ENCODE data around the gene MIAT. TPM values are rescaled to one million over a fixed set of nuclear protein-coding genes. Genes with fewer than 3 reads are reported as not detected.

The MIAT gene
- total and polyA plus RNA-seq, 2 of the 8 experiments (the other 6 are each of a cell fraction or from before 2014, with no cell fraction given) = 27.6 to 36.0 TPM

- H3K79me2 ChIP-seq (ENCODE audit: control insufficient read depth in 1 of 2, insufficient read depth in 2 of 2, low read length in 2 of 2) = no peaks in the 10 kb centered on the region
- no peak overlapping the region for H4K91ac ChIP-seq (replicated peaks; ENCODE audit: insufficient read length, low read length)
- no peak overlapping the region for H3K4me2 ChIP-seq (ENCODE audit: insufficient read depth in 1 of 2, low read depth in 2 of 2, low read length in 2 of 2)
- no peak for FAIRE-seq
- H4K8ac ChIP-seq (ENCODE audit: extremely low read depth, insufficient read depth, low read length) = no peak overlapping the region
- H4K20me1 ChIP-seq (replicated peaks in 1 of 2; ENCODE audit: control insufficient read depth in 1 of 2, insufficient read depth in 2 of 2, low read length in 2 of 2) = no peaks in the 10 kb centered on the region
- no peak overlapping the region for H2BK5ac ChIP-seq (ENCODE audit: low read depth, low read length)
- no peak overlapping the region for H2BK120ac ChIP-seq (replicated peaks; ENCODE audit: low read depth, low read length)
- ChIA-PET POLR2A (ENCODE audit: partially characterized antibody) (interaction anchor here (1.5 kb wide), 1 partner anchor 23 kb away, joined by 3 read pairs; no protein-coding TSS in a partner anchor), CTCF (ENCODE audit: partially characterized antibody) (no interaction called here)
- H3K27me3 ChIP-seq (replicated peaks in 1 of 4; ENCODE audit: control insufficient read depth in 3 of 4, extremely low read depth in 1 of 4, insufficient read depth in 3 of 4, low read length in 3 of 4) = no peaks in the 10 kb centered on the region
- TF ChIP-seq ZNF274 (IDR thresholded peaks at IDR 0.05; ENCODE audit: borderline replicate concordance, extremely low read depth, low read length) (no peak), SIX5 (IDR thresholded peaks at IDR 0.05; ENCODE audit: low read depth, low read length) (no peak), BCL11A (IDR thresholded peaks at IDR 0.05; ENCODE audit: low read depth in 2 of 2, low read length in 2 of 2) (no peak), RBBP5 (IDR thresholded peaks at IDR 0.05; ENCODE audit: borderline replicate concordance, low read depth, low read length) (no peak), CEBPB (IDR thresholded peaks at IDR 0.05; ENCODE audit: low read depth, low read length) (no peak), YY1 (IDR thresholded peaks at IDR 0.05; ENCODE audit: low read depth, low read length) (no peak), RNF2 (IDR thresholded peaks at IDR 0.05; ENCODE audit: borderline replicate concordance, low read depth, low read length, missing control alignments, poor library complexity, severe bottlenecking) (no peak), USF2 (IDR thresholded peaks at IDR 0.05; ENCODE audit: low read length) (no peak), RXRA (IDR thresholded peaks at IDR 0.05; ENCODE audit: insufficient read depth, low read depth, low read length) (no peak), CHD2 (IDR thresholded peaks at IDR 0.05; ENCODE audit: low read length) (no peak)
- no peak overlapping the region for H2AK5ac ChIP-seq (ENCODE audit: low read depth, low read length)
- H3K4ac ChIP-seq (replicated peaks; ENCODE audit: insufficient read length, low read depth, low read length) = no peak overlapping the region
- DNase-seq (ENCODE audit: low read depth in 1 of 2, low spot score in 2 of 2) = no peak
- no peak overlapping the region for H3K27ac ChIP-seq (ENCODE audit: low read depth, low read length)
- no peaks in the 10 kb centered on the region for H3K23me2 ChIP-seq (ENCODE audit: low read depth, low read length)
- no peak overlapping the region for H3K9ac ChIP-seq (replicated peaks in 1 of 4; ENCODE audit: extremely low read depth in 1 of 4, low read depth in 3 of 4, low read length in 3 of 4)
- no peak overlapping the region for H3K18ac ChIP-seq (ENCODE audit: extremely low read depth, low read length)
- no peak overlapping the region for H3K56ac ChIP-seq (replicated peaks; ENCODE audit: insufficient read length, low read depth, low read length)
- no peak overlapping the region for H4K5ac ChIP-seq (ENCODE audit: insufficient read length, low read depth, low read length)
- H2BK12ac ChIP-seq (ENCODE audit: low read depth, low read length) = no peak overlapping the region
- no peak overlapping the region for H3K4me3 ChIP-seq (ENCODE audit: extremely low read depth in 1 of 4, insufficient read depth in 2 of 4, low read depth in 3 of 4, low read length in 4 of 4)
- H2AFZ ChIP-seq (ENCODE audit: low read length) = no peak overlapping the region
- WGBS, 2 experiments (ENCODE audit: extremely low coverage in 1 of 2, insufficient coverage in 1 of 2, insufficient read length in 1 of 2, insufficient replicate concordance in 2 of 2, low coverage in 1 of 2, low lambda C conversion rate in 2 of 2, missing lambda C conversion rate in 1 of 2) = 92% methylated on average over 11 of the region's 11 CpGs; no CpG with 5 or more reads in 1 of the 2 experiments
- no peak overlapping the region for H2BK20ac ChIP-seq (ENCODE audit: low read length)
- H3K79me1 ChIP-seq (ENCODE audit: low read depth, low read length) = no peaks in the 10 kb centered on the region
- H3K36me3 ChIP-seq (ENCODE audit: control insufficient read depth in 2 of 4, insufficient read depth in 4 of 4, low read length in 3 of 4) = no peaks in the 10 kb centered on the region
- no peak overlapping the region for H3K14ac ChIP-seq (ENCODE audit: insufficient read length)
- no peaks in the 10 kb centered on the region for H3K9me3 ChIP-seq (ENCODE audit: insufficient read depth in 2 of 2, low read depth in 1 of 2, low read length in 1 of 2)
- H3K4me1 ChIP-seq (replicated peaks in 1 of 4; ENCODE audit: control insufficient read depth in 3 of 4, insufficient read depth in 4 of 4, low read length in 3 of 4) = peaks cover 0 to 2% (median 0%) of the 10 kb centered on the region in 4 experiments; a peak in 1 of 7 replicates
- no peak overlapping the region for H2BK15ac ChIP-seq (ENCODE audit: low read length)
- H3K23ac ChIP-seq (ENCODE audit: insufficient read length) = no peak overlapping the region
Measured at GRCh38 chr22:26714971-26715370, 57.6 kb downstream of the MIAT start.

Measured in H1 (cell line).